GM12892 (cell line): Measurements from ENCODE around the gene PPP2R2D.

Source experiments
- DNase-seq: peaks from one replicate; pipeline ENCODE4 v3.0.0; 2011; ENCODE audit not compliant: insufficient read length
- FAIRE-seq: peaks from 2 replicates; lab custom pipeline; 2011; peaks lifted over from hg19 to GRCh38; lab: Jason Lieb, UNC
- POLR2A ChIP-seq: IDR thresholded peaks from 2 replicates; pipeline ENCODE4 v1.6.1; 2011; ENCODE audit warnings: low read depth, low read length, control low read depth
- POLR2AphosphoS5 ChIP-seq: IDR thresholded peaks from 2 replicates; pipeline ENCODE4 v1.6.1; 2011; ENCODE audit warnings: low read depth, low read length, control low read depth
- TAF1 ChIP-seq: IDR thresholded peaks from 2 replicates; pipeline ENCODE4 v1.6.1; 2011; ENCODE audit warnings: low read depth, mild to moderate bottlenecking, control low read depth, low read length, borderline replicate concordance

The PPP2R2D gene

GRCh38 chr10:131998050-131998844, 97.4 kb downstream of the PPP2R2D start:
- DNase-seq = no peak
- no peak for TF ChIP-seq POLR2AphosphoS5
- TF ChIP-seq TAF1 = no peak
- TF ChIP-seq POLR2A = no peak
- FAIRE-seq = no peak

GRCh38 chr10:131998845-131999681, 98.3 kb downstream of the PPP2R2D start:
- FAIRE-seq (no peak), DNase-seq (no peak)
- TF ChIP-seq POLR2A (no peak), POLR2AphosphoS5 (no peak), TAF1 (no peak)

GRCh38 chr10:132001238-132001972, 100.6 kb downstream of the PPP2R2D start:
- TF ChIP-seq POLR2A = no peak
- no peak for TF ChIP-seq TAF1
- no peak for TF ChIP-seq POLR2AphosphoS5
- FAIRE-seq (no peak), DNase-seq (no peak)

GRCh38 chr10:132002004-132002403, 101.2 kb downstream of the PPP2R2D start:
- DNase-seq (no peak), FAIRE-seq (no peak)
- TF ChIP-seq TAF1 = no peak
- no peak for TF ChIP-seq POLR2A
- TF ChIP-seq POLR2AphosphoS5 = no peak

- DNase-seq (no peak), FAIRE-seq (no peak)
- TF ChIP-seq POLR2AphosphoS5 (no peak), POLR2A (no peak), TAF1 (no peak)
Measured at GRCh38 chr10:132003282-132003924, 102.6 kb downstream of the PPP2R2D start.

GRCh38 chr10:132004052-132004451, 103.2 kb downstream of the PPP2R2D start:
- FAIRE-seq (no peak), DNase-seq (no peak)
- no peak for TF ChIP-seq POLR2A

GRCh38 chr10:132005147-132005546, 104.3 kb downstream of the PPP2R2D start:
- TF ChIP-seq POLR2A (no peak), POLR2AphosphoS5 (no peak), TAF1 (no peak)
- no peak for FAIRE-seq
- DNase-seq = no peak

DNA sequence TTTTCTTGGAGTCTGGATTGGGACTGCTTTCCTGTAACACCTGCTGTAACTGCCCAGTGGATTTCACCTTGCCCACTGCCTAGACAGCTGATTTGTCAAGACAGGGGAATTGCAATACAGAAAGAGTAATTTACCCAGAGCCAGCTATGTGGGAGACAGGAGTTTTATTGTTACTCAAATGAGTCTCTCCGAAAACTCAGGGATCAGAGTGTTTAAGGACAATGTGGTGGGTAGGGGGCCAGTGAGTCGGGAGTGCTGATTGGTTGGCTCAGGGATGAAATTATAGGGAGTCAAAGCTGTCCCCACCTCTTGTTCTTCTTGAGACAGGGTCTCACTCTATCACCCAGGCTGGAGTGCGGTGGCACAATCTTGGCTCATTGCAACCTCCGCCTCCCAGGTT, 106.2 kb downstream of the PPP2R2D start:
- DNase-seq (no peak), FAIRE-seq (no peak)
- TF ChIP-seq POLR2A = no peak
- no peak for TF ChIP-seq TAF1
- no peak for TF ChIP-seq POLR2AphosphoS5

GRCh38 chr10:132007681-132008080, 106.9 kb downstream of the PPP2R2D start:
- no peak for TF ChIP-seq POLR2AphosphoS5
- TF ChIP-seq TAF1 = no peak
- TF ChIP-seq POLR2A = no peak
- DNase-seq (no peak), FAIRE-seq (no peak)
